ENCODE results near the gene ABCA1. TPM values are rescaled to one million over a fixed set of nuclear protein-coding genes. Genes with fewer than 3 reads are reported as not detected.

Gene ABCA1
- total and polyA plus RNA-seq, 2 of the 13 experiments (the other 11 are each of a cell fraction or from before 2014, with no cell fraction given) = 26.8 to 63.8 TPM

DNA sequence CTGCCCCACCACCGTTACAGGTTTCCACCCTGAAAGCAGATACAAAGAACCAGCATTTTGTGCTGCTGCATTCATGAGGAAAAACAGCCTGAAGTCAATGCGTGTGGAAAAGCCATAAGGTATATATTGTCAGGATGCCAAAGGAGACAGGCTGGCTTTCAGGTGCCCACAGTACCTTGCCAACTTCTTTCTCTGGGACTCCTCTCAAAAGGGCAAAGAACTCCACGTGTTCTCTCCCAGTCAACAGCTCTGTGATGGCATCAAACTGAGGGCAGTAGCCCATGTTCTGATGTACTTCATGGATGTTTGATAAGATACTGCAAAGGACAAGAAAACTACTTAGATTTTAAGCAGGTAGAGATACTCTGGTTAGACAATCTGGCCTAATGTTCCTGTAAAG lies 139.7 kb downstream of the ABCA1 start (continued):
- TF ChIP-seq HDAC6 (IDR thresholded peaks at IDR 0.05; ENCODE audit: low read depth, low read length) = no peak
- TF ChIP-seq SMAD3 (CRISPR knock-in tag; IDR thresholded peaks at IDR 0.05) = no peak
- TF ChIP-seq CCDC6 (CRISPR knock-in tag; IDR thresholded peaks at IDR 0.05) = no peak

DNA sequence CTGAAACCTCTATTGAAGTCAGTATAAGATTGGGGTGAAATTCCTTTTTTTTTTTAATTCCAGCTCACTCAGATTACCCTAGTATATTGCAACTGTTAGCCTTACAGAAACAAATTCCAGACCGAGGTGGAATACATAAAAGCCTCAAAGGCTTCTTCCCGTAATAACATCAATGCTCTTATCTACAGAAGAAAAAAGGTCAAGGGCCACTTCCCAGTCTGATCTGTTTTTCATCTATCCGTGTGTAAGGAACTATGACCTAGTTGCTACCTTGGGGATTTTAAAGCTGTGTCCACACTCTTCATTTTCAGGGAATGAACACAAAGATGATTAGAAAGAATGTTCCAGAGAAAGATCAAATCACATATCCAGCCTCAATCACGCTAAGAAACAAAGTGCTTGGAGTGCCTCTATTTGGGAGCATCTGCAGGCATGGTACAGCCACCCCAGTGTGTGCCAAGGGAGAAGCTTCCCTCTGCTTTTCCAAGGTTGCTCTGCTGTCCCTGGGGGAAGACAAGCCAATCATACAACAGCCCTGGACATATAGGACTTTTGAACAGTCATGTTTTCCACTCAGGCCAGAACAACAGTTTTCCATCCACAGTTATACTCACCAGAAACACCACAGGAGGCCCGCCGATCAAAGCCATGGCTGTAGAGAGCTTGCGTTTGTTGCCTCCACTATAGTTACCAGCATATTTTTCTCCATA lies 140.5 kb downstream of the ABCA1 start:
- ChIA-PET POLR2A (no interaction called here), CTCF (ENCODE audit: low intra/inter-chr PET ratio, low total read pairs) (no interaction called here)
- Histone ChIP-seq H2AFZ (ENCODE audit: low read length) (no peak overlapping the region), H3K27me3 (ENCODE audit: control insufficient read depth in 1 of 2, insufficient read depth in 2 of 2, low read length in 2 of 2) (no peaks in the 10 kb centered on the region), H3K9me3 (ENCODE audit: low read length) (no peaks in the 10 kb centered on the region), H3K27ac (ENCODE audit: extremely low read length, insufficient read depth, low read length) (no peak overlapping the region), H4K20me1 (ENCODE audit: insufficient read depth, low read length) (no peaks in the 10 kb centered on the region; the same call in 1 of the 2 replicates), H3K9ac (ENCODE audit: insufficient read depth, low read depth, low read length) (no peak overlapping the region), H3K79me2 (ENCODE audit: insufficient read depth, low read length) (no peaks in the 10 kb centered on the region), H3K4me3 (replicated peaks in 1 of 3; ENCODE audit: insufficient read depth in 1 of 3, low read depth in 2 of 3, low read length in 3 of 3) (no peak overlapping the region), H3K4me2 (ENCODE audit: low read depth, low read length) (no peak overlapping the region), H3K36me3 (replicated peaks in 1 of 2; ENCODE audit: control insufficient read depth in 1 of 2, insufficient read depth in 2 of 2, low read length in 2 of 2) (peaks cover 36 to 98% of the 10 kb centered on the region in 2 experiments), H3K4me1 (ENCODE audit: insufficient read depth, low read length) (no peaks in the 10 kb centered on the region)
- no peak for TF ChIP-seq TRIM24 (CRISPR knock-in tag; IDR thresholded peaks at IDR 0.05)
- TF ChIP-seq RBM22 (optimal IDR thresholded peaks at IDR 0.05; ENCODE audit: low read length) = peak; percentile 16
- WGBS (ENCODE audit: low lambda C conversion rate) = 81% methylated on average over 7 of the region's 7 CpGs
- BruUV-seq (replicated peaks) = no TSS peak
- in situ Hi-C loops (cut with HindIII; ENCODE audit: extremely low pct_ligation_motif_present, low pct_unique_long_range_greater_than_20kb) (no loop called here), intact Hi-C loops (cut with micrococcal nuclease; ENCODE audit: unreplicated experiment) (loop anchor here (10.0 kb wide), 1 partner anchor 627 kb away; no protein-coding TSS in a partner anchor)
- FAIRE-seq = no peak
- no peak for DNase-seq (ENCODE audit: low spot score)
- peak; percentile 21 for ATAC-seq

DNA sequence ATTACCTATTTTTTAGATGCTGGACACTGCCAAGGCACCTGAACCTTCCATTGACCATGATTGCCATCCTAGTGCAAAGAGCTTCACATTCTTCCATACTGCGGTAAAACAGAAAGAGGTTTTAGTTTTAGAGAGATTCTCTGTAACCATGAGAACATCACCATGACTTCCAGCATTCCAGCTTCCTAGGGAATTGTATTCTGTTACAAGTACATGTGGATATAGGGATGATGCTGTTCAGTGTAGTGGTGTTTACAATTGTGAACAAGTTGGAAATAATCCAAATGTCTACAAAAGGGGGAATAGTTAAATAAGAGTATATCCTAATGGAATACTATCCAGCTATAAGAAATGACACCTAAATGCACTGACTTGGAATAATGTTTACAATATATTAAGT lies 141.7 kb downstream of the ABCA1 start:
- Histone ChIP-seq H3K4me1 (ENCODE audit: insufficient read depth, low read length) (no peaks in the 10 kb centered on the region), H3K9ac (ENCODE audit: insufficient read depth, low read depth, low read length) (no peak overlapping the region), H3K27ac (ENCODE audit: extremely low read length, insufficient read depth, low read length) (no peak overlapping the region), H4K20me1 (ENCODE audit: insufficient read depth, low read length) (no peaks in the 10 kb centered on the region; the same call in 1 of the 2 replicates), H3K4me3 (replicated peaks in 1 of 3; ENCODE audit: insufficient read depth in 1 of 3, low read depth in 2 of 3, low read length in 3 of 3) (no peak overlapping the region), H3K4me2 (ENCODE audit: low read depth, low read length) (no peak overlapping the region), H3K36me3 (replicated peaks in 1 of 2; ENCODE audit: control insufficient read depth in 1 of 2, insufficient read depth in 2 of 2, low read length in 2 of 2) (peaks cover 32 to 88% of the 10 kb centered on the region in 2 experiments), H3K79me2 (ENCODE audit: insufficient read depth, low read length) (no peaks in the 10 kb centered on the region), H3K9me3 (ENCODE audit: low read length) (no peaks in the 10 kb centered on the region), H3K27me3 (ENCODE audit: control insufficient read depth in 1 of 2, insufficient read depth in 2 of 2, low read length in 2 of 2) (no peaks in the 10 kb centered on the region), H2AFZ (ENCODE audit: low read length) (no peak overlapping the region)
- ChIA-PET CTCF (ENCODE audit: low intra/inter-chr PET ratio, low total read pairs) (no interaction called here), POLR2A (no interaction called here)
- FAIRE-seq = no peak
- intact Hi-C loops (cut with micrococcal nuclease; ENCODE audit: unreplicated experiment) (loop anchor here (10.0 kb wide), 1 partner anchor 629 kb away; no protein-coding TSS in a partner anchor), in situ Hi-C loops (cut with HindIII; ENCODE audit: extremely low pct_ligation_motif_present, low pct_unique_long_range_greater_than_20kb) (no loop called here)
- DNase-seq (ENCODE audit: low spot score) = no peak
- BruUV-seq (replicated peaks) = TSS peak; percentile 8
- 97% methylated on average over 1 of the region's 1 CpG for WGBS (ENCODE audit: low lambda C conversion rate)
- no peak for ATAC-seq
- TF ChIP-seq DPF2 (CRISPR knock-in tag; IDR thresholded peaks at IDR 0.05; ENCODE audit: borderline replicate concordance, low read depth) = no peak
- no peak for TF ChIP-seq ZNF33B (CRISPR knock-in tag; IDR thresholded peaks at IDR 0.05)
- no peak for TF ChIP-seq ZNF431 (CRISPR knock-in tag; IDR thresholded peaks at IDR 0.05; ENCODE audit: borderline replicate concordance, low read depth)
- no peak for TF ChIP-seq MEF2D (CRISPR knock-in tag; IDR thresholded peaks at IDR 0.05)
- TF ChIP-seq, protein P1, sequence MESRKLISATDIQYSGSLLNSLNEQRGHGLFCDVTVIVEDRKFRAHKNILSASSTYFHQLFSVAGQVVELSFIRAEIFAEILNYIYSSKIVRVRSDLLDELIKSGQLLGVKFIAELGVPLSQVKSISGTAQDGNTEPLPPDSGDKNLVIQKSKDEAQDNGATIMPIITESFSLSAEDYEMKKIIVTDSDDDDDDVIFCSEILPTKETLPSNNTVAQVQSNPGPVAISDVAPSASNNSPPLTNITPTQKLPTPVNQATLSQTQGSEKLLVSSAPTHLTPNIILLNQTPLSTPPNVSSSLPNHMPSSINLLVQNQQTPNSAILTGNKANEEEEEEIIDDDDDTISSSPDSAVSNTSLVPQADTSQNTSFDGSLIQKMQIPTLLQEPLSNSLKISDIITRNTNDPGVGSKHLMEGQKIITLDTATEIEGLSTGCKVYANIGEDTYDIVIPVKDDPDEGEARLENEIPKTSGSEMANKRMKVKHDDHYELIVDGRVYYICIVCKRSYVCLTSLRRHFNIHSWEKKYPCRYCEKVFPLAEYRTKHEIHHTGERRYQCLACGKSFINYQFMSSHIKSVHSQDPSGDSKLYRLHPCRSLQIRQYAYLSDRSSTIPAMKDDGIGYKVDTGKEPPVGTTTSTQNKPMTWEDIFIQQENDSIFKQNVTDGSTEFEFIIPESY (CRISPR knock-in tag; IDR thresholded peaks at IDR 0.05) = no peak
- TF ChIP-seq TMF1 (CRISPR knock-in tag; IDR thresholded peaks at IDR 0.05; ENCODE audit: low read depth) = no peak
- no peak for TF ChIP-seq ZNF589 (CRISPR knock-in tag; conservative IDR thresholded peaks at IDR 0.05)
- TF ChIP-seq, protein P2, sequence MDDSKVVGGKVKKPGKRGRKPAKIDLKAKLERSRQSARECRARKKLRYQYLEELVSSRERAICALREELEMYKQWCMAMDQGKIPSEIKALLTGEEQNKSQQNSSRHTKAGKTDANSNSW (CRISPR knock-in tag; IDR thresholded peaks at IDR 0.05; ENCODE audit: borderline replicate concordance) = no peak
- TF ChIP-seq ZFP41 (CRISPR knock-in tag; IDR thresholded peaks at IDR 0.05; ENCODE audit: borderline replicate concordance) = no peak
- no peak for TF ChIP-seq MED13 (CRISPR knock-in tag; IDR thresholded peaks at IDR 0.05)
